PC-9 (cell line): Measurements from ENCODE around the gene RBFOX1.
"Not testable (repeated sequence)": the region's sequence is repeated elsewhere in the genome, so short reads cannot be mapped to it uniquely, and the experiment has no call there.

Experiments used
- EZH2 ChIP-seq: fragments of 200-600 bp; sonication (generic); IDR thresholded peaks from 2 replicates; pipeline ENCODE4 v1.8.0; 2017; ENCODE audit warnings: antibody characterized with exemption, low read depth
- TF ChIP-seq, protein P1 (sequence below): fragments of 200-600 bp; sonication (generic); conservative IDR thresholded peaks from 2 replicates; pipeline ENCODE4 v1.6.1; 2017; ENCODE audit warnings: mixed run types, antibody characterized with exemption, mild to moderate bottlenecking, moderate library complexity

DNA sequence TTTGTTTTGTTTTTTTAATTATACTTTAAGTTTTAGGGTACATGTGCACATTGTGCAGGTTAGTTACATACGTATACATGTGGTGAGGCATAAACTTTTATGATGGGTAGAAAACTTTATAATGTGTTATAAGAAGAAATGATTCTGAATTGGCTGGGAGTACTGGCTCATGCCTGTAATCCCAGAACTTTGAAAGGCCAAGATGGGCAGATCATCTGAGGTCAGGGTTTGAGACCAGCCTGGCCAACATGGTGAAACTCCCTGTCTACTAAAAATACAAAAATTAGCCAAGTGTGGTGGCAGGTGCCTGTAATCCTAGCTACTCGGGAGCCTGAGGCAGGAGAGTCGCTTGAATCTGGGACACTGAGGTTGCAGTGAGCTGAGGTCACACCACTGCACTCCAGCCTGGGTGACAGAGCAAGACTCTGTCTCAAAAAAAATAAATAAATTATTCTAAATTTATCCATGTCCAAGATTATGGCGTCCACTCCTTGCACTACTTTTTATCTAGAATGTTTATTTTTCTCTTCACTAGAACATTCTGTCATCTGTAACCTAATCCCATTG, 170.0 kb downstream of the RBFOX1 start:
- TF ChIP-seq, protein P1, sequence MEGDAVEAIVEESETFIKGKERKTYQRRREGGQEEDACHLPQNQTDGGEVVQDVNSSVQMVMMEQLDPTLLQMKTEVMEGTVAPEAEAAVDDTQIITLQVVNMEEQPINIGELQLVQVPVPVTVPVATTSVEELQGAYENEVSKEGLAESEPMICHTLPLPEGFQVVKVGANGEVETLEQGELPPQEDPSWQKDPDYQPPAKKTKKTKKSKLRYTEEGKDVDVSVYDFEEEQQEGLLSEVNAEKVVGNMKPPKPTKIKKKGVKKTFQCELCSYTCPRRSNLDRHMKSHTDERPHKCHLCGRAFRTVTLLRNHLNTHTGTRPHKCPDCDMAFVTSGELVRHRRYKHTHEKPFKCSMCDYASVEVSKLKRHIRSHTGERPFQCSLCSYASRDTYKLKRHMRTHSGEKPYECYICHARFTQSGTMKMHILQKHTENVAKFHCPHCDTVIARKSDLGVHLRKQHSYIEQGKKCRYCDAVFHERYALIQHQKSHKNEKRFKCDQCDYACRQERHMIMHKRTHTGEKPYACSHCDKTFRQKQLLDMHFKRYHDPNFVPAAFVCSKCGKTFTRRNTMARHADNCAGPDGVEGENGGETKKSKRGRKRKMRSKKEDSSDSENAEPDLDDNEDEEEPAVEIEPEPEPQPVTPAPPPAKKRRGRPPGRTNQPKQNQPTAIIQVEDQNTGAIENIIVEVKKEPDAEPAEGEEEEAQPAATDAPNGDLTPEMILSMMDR: not testable (repeated sequence)
- not testable (repeated sequence) for TF ChIP-seq EZH2
